H54 (cell line): ENCODE data around the gene F8.

Experiments used
- DNase-seq: peaks from one replicate; pipeline ENCODE4 v3.0.0; 2011; ENCODE audit warnings: low spot score, mixed read lengths; ENCODE audit not compliant: insufficient read length
- FAIRE-seq: peaks from 3 replicates; lab custom pipeline; 2011; peaks lifted over from hg19 to GRCh38; lab: Jason Lieb, UNC
- POLR2A ChIP-seq: IDR thresholded peaks from 2 replicates; pipeline ENCODE4 v1.6.1; 2011; ENCODE audit warnings: low read depth, mild to moderate bottlenecking, low read length

Gene F8

DNA sequence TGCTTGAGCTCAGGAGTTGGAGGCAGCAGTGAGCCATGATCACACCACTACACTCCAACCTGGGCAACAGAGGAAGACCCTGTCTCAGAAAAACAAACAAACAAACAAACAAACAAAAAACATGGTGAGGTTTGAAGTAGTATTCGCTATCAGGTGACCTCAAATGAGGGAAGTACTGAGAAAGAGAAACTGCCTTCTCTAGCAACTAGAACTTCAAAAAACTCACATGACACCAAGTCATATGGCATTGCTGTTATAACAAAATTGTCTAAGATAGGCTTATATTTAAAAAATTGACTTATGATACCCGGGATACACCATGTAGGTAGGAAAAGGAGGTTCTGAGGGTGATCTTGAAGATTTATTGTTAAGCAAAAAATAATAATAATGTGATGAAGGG is 227.5 kb downstream of the F8 start:
- TF ChIP-seq POLR2A: no peak
- DNase-seq (no peak), FAIRE-seq (no peak)

GRCh38 chrX:154793084-154793795 is 229.3 kb downstream of the F8 start:
- no peak for FAIRE-seq
- TF ChIP-seq POLR2A: no peak
- DNase-seq: no peak

- no peak for FAIRE-seq
- no peak for TF ChIP-seq POLR2A
- no peak for DNase-seq
Measured at GRCh38 chrX:154791939-154792338, 230.6 kb downstream of the F8 start.

DNA sequence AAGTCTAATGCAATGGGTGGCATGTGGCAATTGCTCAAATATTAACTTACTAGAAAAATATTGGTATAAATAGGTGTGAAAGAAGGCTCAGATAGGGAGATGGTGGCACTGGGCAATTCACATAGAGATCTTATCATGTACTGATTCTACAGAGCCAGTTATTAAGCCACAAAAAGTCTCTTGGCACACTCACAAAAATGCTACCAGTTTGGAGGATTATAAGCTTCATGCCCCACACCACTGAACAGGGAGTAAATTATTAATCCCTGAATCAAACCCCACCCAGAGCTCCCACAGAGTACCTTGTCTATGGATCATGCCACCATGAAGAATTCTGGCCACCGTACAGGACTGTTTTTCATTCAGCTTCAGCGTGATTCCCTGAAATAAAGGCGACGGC is 231.1 kb downstream of the F8 start:
- no peak for TF ChIP-seq POLR2A
- FAIRE-seq: no peak

More for the DNA sequence above, 231.1 kb downstream of the F8 start:
- no peak for DNase-seq
